Measurements from ENCODE around the gene LCN10. TPM values are rescaled to one million over a fixed set of nuclear protein-coding genes. Genes with fewer than 3 reads are reported as not detected.

Gene LCN10
- total RNA-seq, 1 donor from 2014 or later, result 0.51 TPM

GRCh38 chr9:136728548-136729123, 14.1 kb downstream of the LCN10 start:
- Mint-ChIP-seq H3K9me3 (no peaks in the 10 kb centered on the region), H3K4me1 (peaks cover 36% of the 10 kb centered on the region), H3K27me3 (ENCODE audit: low read depth) (no peaks in the 10 kb centered on the region), H3K36me3 (peaks cover 13% of the 10 kb centered on the region), H3K4me3 (peak overlapping the region; percentile 66), H3K27ac (no peak overlapping the region)
- TF ChIP-seq CTCF (IDR thresholded peaks at IDR 0.05; ENCODE audit: unreplicated experiment), result no peak
- peak in 1 of 2 experiments; percentile 57 for DNase-seq (ENCODE audit: low spot score in 2 of 2, unreplicated experiment in 2 of 2)

GRCh38 chr9:136728080-136728547, 14.6 kb downstream of the LCN10 start:
- peaks cover 15% of the 10 kb centered on the region for H3K36me3 Mint-ChIP-seq
- no peaks in the 10 kb centered on the region for H3K27me3 Mint-ChIP-seq (ENCODE audit: low read depth)
- H3K4me3 Mint-ChIP-seq, result peak overlapping the region; percentile 90
- H3K4me1 Mint-ChIP-seq, result peaks cover 37% of the 10 kb centered on the region
- H3K27ac Mint-ChIP-seq, result no peak overlapping the region
- peak; percentile 86 to 95 for DNase-seq (ENCODE audit: low spot score in 2 of 2, unreplicated experiment in 2 of 2)
- no peaks in the 10 kb centered on the region for H3K9me3 Mint-ChIP-seq
- peak; percentile 89 for TF ChIP-seq CTCF (IDR thresholded peaks at IDR 0.05; ENCODE audit: unreplicated experiment)

GRCh38 chr9:136726631-136727191, 16.0 kb downstream of the LCN10 start:
- Mint-ChIP-seq H3K4me3 (peak overlapping the region; percentile 90), H3K4me1 (peaks cover 29% of the 10 kb centered on the region), H3K9me3 (no peaks in the 10 kb centered on the region), H3K27ac (peak overlapping the region; percentile 85), H3K27me3 (ENCODE audit: low read depth) (no peaks in the 10 kb centered on the region), H3K36me3 (peaks cover 15% of the 10 kb centered on the region)
- no peak for DNase-seq (ENCODE audit: low spot score in 2 of 2, unreplicated experiment in 2 of 2)
- no peak for TF ChIP-seq CTCF (IDR thresholded peaks at IDR 0.05; ENCODE audit: unreplicated experiment)

GRCh38 chr9:136726118-136726517, 16.6 kb downstream of the LCN10 start:
- Mint-ChIP-seq H3K27ac (peak overlapping the region; percentile 85), H3K9me3 (no peaks in the 10 kb centered on the region), H3K4me3 (peak overlapping the region; percentile 90), H3K27me3 (ENCODE audit: low read depth) (no peaks in the 10 kb centered on the region), H3K4me1 (peaks cover 30% of the 10 kb centered on the region), H3K36me3 (peaks cover 15% of the 10 kb centered on the region)
- TF ChIP-seq CTCF (IDR thresholded peaks at IDR 0.05; ENCODE audit: unreplicated experiment), result no peak
- DNase-seq (ENCODE audit: low spot score in 2 of 2, unreplicated experiment in 2 of 2), result no peak

GRCh38 chr9:136725612-136726011, 17.1 kb downstream of the LCN10 start:
- H3K36me3 Mint-ChIP-seq, result peaks cover 15% of the 10 kb centered on the region
- H3K27me3 Mint-ChIP-seq (ENCODE audit: low read depth), result no peaks in the 10 kb centered on the region
- peak overlapping the region; percentile 6 for H3K27ac Mint-ChIP-seq
- no peak for DNase-seq (ENCODE audit: low spot score in 2 of 2, unreplicated experiment in 2 of 2)
- peaks cover 31% of the 10 kb centered on the region for H3K4me1 Mint-ChIP-seq
- no peaks in the 10 kb centered on the region for H3K9me3 Mint-ChIP-seq
- TF ChIP-seq CTCF (IDR thresholded peaks at IDR 0.05; ENCODE audit: unreplicated experiment), result no peak
- H3K4me3 Mint-ChIP-seq, result peak overlapping the region; percentile 90

Measured in mesothelial cell of epicardium (in vitro differentiated cells).